ENCODE results near the gene TMEM234. TPM values are rescaled to one million over a fixed set of nuclear protein-coding genes. Genes with fewer than 3 reads are reported as not detected.

The TMEM234 gene
- total RNA-seq, 1 donor from 2014 or later = 35.5 TPM

- ATAC-seq (ENCODE audit: low read depth) = no peak
- ChIA-PET CTCF (interaction anchor here (1.0 kb wide), 1 partner anchor 57 kb away, joined by 3 read pairs; no protein-coding TSS in a partner anchor), POLR2A (interaction anchor here (0.5 to 2.9 kb wide), 6 partner anchors 18 to 184 kb away, joined by 3 to 15 read pairs (median 3); partner anchors contain the start of genes LCK and TXLNA)
- no peaks in the 10 kb centered on the region for H3K27me3 Mint-ChIP-seq
- peaks cover 37% of the 10 kb centered on the region for H3K4me1 Mint-ChIP-seq
- intact Hi-C loops (cut with micrococcal nuclease) = no loop called here
- peak overlapping the region; percentile 43 for H3K27ac Mint-ChIP-seq
- H3K4me3 Mint-ChIP-seq = no peak overlapping the region
- DNase-seq = no peak
- H3K9me3 Mint-ChIP-seq = no peaks in the 10 kb centered on the region
- no peak for TF ChIP-seq CTCF (IDR thresholded peaks at IDR 0.05)
- peaks cover 62% of the 10 kb centered on the region for H3K36me3 Mint-ChIP-seq (ENCODE audit: low read depth)
Measured at GRCh38 chr1:32198237-32199042, 23.7 kb downstream of the TMEM234 start.

- no peak for TF ChIP-seq CTCF (IDR thresholded peaks at IDR 0.05)
- Mint-ChIP-seq H3K27ac (no peak overlapping the region), H3K27me3 (no peaks in the 10 kb centered on the region), H3K4me1 (peaks cover 34% of the 10 kb centered on the region), H3K4me3 (no peak overlapping the region), H3K9me3 (no peaks in the 10 kb centered on the region), H3K36me3 (ENCODE audit: low read depth) (peaks cover 64% of the 10 kb centered on the region)
- no peak for DNase-seq
- intact Hi-C loops (cut with micrococcal nuclease) = no loop called here
- ChIA-PET CTCF (no interaction called here), POLR2A (interaction anchor here (0.9 to 2.9 kb wide), 7 partner anchors 18 to 162 kb away, joined by 3 to 15 read pairs (median 4); partner anchors contain the start of genes LCK, MARCKSL1, TMEM39B and TXLNA)
- ATAC-seq (ENCODE audit: low read depth) = no peak
Measured at GRCh38 chr1:32197837-32198236, 24.3 kb downstream of the TMEM234 start.

- CTCF ChIA-PET = no interaction called here
- no peak for ATAC-seq (ENCODE audit: low read depth)
- no peak overlapping the region for H3K4me3 Mint-ChIP-seq
Measured at GRCh38 chr1:32197074-32197473, 25.1 kb downstream of the TMEM234 start.

GRCh38 chr1:32195972-32196823, 26.0 kb downstream of the TMEM234 start:
- peak overlapping the region; percentile 41 for H3K27ac Mint-ChIP-seq
- H3K27me3 Mint-ChIP-seq = no peaks in the 10 kb centered on the region
- ATAC-seq (ENCODE audit: low read depth) (no peak), DNase-seq (no peak)
- H3K36me3 Mint-ChIP-seq (ENCODE audit: low read depth) = peaks cover 73% of the 10 kb centered on the region
- intact Hi-C loops (cut with micrococcal nuclease) = no loop called here
- no peak for TF ChIP-seq CTCF (IDR thresholded peaks at IDR 0.05)
- H3K9me3 Mint-ChIP-seq = no peaks in the 10 kb centered on the region
- H3K4me1 Mint-ChIP-seq = peaks cover 17% of the 10 kb centered on the region
- H3K4me3 Mint-ChIP-seq = no peak overlapping the region
- ChIA-PET CTCF (no interaction called here), POLR2A (interaction anchor here (1.3 to 1.4 kb wide), 2 partner anchors 10 to 140 kb away, joined by 4 to 8 read pairs; partner anchors contain the start of genes IQCC and MARCKSL1)

More at GRCh38 chr1:32197074-32197473, 25.1 kb downstream of the TMEM234 start:
- Mint-ChIP-seq H3K9me3 (no peaks in the 10 kb centered on the region), H3K4me1 (peaks cover 26% of the 10 kb centered on the region), H3K27me3 (no peaks in the 10 kb centered on the region), H3K27ac (peak overlapping the region; percentile 54), H3K36me3 (ENCODE audit: low read depth) (peaks cover 66% of the 10 kb centered on the region)
- intact Hi-C loops (cut with micrococcal nuclease) = no loop called here
- DNase-seq = no peak
- POLR2A ChIA-PET = interaction anchor here (1.0 to 2.9 kb wide), 3 partner anchors 17 to 139 kb away, joined by 4 to 15 read pairs (median 8); partner anchors contain the start of genes MARCKSL1, TMEM39B and TXLNA
- no peak for TF ChIP-seq CTCF (IDR thresholded peaks at IDR 0.05)
